Measurements from ENCODE around the gene SNRPD2. TPM values are rescaled to one million over a fixed set of nuclear protein-coding genes. Genes with fewer than 3 reads are reported as not detected.

Gene SNRPD2
- total RNA-seq, 1 experiment from 2014 or later, result 318 TPM

DNA sequence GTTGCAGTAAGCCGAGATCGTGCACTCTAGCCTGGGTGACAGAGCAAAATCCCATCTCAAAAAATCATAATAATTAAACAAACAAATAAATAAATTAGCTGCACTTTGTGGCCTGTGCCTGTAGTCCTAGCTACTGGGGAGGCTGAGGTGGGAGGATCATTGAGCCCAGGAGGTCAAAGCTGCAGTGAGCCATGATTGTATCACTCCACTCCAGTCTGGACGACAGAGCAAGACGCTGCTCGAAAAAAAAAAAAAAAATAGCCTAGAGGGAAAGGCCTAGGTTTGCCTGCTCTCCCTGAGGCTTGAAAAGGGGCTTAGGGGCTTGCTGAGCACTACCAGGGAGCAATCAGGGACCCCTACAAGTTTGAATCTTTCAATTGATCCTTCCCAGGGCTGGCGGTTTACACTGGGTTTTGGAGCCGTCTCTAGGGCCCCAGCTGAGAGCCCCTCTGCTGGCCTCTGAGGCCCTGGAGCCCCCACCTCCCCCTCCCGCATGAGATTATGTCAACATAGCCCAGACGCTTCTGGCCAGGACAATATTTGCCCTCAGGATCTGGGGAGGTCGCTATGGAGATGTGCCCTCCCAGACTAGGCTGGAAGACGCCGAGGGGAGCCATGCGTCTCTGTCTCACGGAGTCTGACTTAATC lies 34.1 kb downstream of the SNRPD2 start:
- DNase-seq (ENCODE audit: low spot score), result no peak

DNA sequence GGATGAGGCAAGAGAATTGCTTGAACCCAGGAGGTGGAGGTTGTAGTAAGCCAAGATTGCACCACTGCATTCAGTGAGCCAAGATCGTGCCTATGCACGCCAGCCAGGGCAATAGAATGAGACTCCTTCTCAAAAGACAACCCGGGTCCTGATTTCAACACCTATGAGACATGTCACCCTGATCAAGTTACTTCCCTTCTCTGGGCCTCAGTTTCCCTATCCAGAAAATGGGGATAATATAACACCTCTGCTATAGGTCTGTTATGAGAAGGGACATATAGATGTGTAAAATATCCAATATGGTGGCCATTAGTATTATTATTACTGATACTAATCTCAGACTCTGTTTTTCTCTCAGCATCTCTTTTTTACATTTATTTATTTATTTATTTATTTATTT lies 36.7 kb downstream of the SNRPD2 start:
- DNase-seq (ENCODE audit: low spot score), result no peak

DNA sequence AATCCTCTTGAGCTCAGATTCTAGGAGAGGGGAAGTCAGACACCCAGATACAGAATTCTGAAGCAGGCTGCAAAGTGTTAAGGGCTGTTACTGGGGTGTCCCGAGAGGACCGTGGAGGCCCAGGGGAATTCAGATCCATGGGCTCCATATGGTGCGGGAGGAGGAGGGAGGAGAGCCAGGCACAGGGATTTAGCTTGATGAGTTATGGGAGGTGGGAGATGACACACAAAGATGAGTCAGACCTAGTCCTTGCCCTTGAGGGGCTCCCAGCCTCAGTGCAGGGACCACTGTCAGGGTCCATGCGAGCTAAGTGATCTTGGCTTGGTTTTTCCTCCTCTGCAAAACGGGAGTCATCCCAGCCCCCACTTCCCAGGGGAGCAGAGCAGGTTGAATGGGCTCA lies 38.1 kb downstream of the SNRPD2 start:
- no peak for DNase-seq (ENCODE audit: low spot score)

DNA sequence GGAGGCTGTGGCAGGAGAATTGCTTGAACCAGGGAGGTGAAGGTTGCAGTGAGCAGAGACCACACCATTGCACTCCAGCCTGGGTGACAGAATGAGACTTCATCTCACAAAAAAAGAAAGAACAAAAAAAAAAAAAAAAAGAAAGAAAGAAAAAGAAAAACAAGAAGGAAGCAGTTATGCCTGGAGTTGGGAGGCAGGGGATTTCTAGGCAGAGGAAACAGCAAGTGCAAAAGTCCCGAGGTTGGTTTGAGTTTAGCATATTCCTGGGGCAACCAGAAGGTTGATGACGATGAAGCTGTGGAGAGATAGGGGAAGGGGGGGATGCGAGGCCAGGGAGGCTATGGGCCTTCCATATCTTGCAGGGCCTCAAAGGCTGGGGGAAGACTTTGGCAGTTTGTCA lies 41.0 kb downstream of the SNRPD2 start:
- no peak for DNase-seq (ENCODE audit: low spot score)

DNA sequence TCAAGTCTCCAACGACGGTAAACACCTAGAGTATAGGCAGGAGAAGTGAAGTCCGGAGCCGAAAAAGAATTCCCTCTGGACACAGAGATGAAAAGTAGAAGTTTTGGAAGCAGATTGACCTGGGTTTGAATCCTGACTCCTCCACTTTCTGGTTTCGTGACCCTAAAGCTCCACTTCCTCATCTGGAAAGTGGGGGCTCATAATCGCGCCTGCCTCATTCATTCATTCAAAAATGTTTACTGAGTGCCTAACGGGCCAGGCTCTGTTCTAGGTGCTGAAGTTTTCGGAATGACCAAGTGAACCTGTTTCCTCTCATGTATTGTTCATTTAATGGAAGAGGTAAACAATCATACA lies 45.4 kb downstream of the SNRPD2 start:
- no peak for DNase-seq (ENCODE audit: low spot score)

DNA sequence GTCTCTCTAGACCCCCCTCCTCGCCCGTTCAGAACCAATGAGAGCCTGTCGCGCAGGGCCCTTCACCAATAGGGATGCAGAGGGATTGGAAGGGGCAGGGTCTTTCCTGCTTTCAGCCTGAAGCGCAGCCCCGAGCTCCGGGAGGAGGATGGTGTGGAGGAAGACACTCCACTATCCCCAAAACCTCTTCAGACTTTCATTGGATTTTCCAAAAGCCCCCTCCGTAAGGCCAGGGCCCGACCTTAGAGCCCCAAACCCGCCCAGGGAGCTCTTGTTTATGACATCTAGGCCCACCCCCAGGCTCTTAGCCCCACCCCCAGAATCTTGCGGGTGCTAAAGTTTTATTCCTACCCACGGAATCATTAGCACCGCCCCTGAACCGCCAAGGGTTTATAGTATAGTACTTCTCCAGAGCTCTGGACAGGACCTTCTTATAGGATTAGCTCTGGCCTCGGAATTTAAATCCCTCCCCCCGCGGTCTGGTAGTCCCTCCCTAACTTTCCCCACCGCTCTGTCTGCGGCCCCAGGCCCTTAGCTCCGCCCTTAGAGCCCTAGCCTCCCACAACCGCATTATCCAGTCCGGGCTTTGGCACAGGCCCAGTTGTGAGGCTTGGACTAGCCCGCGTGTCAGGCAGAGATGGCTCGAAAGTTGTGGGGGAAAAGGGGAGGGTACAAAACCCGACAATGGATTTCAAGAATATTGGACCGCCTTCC lies 46.0 kb downstream of the SNRPD2 start:
- peak; percentile 76 for DNase-seq (ENCODE audit: low spot score)

DNA sequence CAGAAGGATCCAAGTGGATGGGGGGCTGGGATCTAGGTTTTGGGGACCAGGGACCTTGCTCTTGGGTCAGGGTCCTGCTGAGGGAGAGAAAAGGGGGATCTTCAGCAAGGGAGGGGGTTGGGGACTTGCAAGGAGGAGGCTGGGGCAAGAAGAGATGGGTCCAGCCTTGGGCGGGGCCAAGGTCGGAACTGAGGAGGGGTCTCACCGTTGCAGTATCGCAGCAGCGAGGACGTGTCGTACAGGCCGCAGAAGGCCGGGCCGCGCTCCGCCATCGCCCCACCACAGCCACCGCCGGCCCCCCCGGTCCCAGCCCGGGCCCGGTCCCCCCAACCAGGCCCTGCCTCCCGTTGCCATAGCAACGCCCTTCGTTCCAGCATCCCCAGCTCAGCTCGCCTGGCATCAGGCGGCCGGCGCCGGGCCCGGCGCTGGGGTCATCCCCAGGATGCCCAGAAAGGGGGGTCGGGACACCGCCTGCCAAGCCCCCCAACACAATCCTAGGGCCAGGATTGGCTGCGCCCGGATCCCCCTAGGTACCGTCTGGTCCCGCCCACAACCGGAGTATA lies 46.6 kb downstream of the SNRPD2 start:
- DNase-seq (ENCODE audit: low spot score), result no peak

DNA sequence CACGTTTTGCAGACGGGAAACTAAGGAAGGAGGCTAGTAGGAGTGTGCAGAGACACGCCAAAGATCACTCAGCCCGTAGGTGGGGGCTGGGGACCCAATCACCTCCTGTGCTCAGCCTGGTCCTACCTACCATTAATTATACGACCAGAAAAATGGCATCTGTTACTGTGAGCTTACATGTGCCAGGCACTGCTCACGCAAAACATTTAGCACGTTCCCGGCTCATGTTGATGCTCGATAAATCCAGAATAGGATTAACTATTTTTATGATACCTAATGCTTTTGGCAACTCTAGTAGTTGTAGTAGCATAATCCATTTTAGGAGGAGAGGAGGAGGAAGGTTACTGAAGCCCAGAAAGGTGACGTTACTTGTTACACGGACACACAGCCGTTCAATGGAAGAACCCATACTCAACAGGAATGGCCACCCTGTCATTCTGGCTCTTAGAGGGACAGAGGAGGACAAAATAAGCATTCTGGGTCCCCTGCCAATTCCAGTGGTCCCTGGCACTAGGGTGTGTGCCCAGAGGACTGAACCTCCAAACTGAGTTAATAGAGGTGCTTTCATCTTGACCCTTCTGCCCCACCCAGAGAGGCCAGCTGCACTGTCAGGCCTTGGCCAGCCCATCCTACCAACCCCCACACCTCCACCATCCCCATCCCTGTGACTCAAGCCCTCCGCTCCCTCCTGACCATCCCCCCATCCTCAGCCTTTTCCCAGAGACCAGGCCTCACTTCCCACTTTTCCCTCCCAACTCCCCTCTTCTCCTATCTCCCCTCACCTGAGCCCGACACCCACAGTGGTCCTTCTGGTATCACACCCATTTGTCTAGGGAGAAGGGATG lies 47.6 kb downstream of the SNRPD2 start:
- DNase-seq (ENCODE audit: low spot score), result no peak

DNA sequence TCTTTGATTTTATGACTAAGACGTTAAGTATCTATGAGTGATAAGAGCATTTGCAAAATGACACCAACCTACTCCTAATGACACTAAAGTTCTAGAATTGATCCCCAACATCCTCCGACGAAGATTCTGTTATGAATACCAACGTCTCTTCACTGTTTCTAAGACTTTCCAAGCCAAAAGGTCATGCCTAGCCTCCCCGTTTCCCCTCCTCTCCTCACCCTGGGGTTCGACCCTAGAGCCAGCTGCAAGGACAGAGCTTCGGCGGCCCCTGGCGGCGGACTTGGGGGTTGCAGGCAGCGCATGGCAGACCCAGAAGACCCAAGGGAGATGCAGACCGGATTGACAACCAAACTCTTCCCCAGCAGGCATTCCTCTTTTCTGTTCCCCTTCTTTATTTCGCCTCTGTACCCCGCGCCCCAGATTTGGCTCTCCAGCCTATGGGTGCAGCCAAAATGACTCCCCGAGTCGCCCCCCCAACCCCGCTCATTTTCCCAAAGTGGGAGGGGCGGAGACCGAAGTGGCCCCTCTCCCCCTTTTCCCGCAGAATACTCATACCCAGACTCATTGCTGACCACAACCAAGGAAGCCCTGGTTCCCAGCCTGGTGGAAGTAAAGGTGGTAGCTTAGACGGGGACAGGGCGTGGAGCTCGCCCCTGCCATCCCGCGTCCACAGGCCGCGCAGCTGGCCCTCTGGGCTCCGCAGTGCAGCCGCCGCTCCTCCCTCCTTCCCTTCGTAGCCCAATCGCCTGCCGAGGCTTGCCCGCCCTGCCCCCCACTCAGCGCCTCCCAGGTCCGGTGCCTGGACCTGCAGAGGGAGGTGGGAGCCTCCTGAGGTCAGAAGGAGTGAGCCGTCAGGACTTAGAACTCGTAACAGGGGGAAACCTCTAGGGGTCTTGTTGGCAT lies 48.5 kb downstream of the SNRPD2 start:
- DNase-seq (ENCODE audit: low spot score), result peak; percentile 33

DNA sequence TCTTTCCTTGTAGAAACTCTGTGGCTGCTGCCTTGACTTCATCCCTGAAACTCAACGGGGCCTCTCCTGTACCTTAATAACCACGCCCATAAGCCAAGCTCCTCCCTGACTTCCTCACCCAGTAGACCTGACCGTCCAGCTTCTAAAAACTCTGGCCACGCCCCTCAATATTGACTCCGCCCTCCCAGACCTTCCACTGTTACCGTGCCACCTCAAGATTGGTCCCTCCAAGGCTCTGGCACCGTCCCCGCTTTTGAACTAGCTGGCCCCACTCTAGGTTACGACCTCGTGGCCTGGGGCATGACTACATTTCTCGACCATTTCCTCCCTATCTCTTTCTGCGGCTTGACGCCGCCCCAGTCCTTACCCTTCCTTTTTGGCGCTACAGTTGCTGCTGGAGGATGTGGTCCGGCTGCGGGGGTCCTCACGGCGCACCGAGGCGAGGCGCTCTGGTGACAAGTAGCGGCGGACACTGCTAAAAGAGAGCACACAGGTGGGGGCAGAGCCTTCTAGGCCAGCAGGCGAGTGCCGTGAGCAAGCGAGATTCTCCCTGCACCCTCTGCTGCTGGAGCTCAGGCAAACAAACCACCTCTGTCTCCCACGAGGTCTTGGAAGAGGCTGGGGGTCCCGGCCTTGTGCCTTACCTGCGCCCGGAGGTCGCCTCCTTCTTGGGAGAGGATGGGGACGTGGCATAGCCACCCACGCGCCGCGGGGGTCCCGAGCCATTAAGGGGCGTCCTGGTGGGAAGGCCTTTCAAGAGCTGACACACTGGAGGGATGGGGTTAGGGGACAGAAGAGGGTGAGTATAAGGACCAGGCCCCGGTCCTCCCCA lies 50.3 kb downstream of the SNRPD2 start:
- DNase-seq (ENCODE audit: low spot score), result no peak

DNA sequence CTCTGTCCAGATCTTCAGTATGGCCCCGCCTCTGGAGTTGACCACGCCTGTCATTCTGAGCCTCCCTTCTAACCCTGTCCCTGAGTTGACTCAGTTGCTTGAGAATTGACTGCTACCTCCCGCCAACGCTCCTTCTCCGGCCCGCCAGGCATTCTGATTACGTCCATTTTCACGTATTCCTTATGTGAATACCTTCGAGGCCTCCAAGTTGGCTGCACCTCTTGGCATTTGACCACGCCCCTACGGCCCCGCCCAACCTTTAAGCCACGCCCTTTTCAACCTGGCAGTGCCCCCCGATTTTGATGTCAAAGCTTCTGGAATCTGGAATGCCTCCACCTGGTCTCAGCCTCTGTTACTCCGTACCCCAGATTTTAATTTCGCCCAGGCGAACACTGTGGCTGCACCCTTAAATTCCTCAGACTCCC lies 50.9 kb downstream of the SNRPD2 start:
- DNase-seq (ENCODE audit: low spot score), result no peak

DNA sequence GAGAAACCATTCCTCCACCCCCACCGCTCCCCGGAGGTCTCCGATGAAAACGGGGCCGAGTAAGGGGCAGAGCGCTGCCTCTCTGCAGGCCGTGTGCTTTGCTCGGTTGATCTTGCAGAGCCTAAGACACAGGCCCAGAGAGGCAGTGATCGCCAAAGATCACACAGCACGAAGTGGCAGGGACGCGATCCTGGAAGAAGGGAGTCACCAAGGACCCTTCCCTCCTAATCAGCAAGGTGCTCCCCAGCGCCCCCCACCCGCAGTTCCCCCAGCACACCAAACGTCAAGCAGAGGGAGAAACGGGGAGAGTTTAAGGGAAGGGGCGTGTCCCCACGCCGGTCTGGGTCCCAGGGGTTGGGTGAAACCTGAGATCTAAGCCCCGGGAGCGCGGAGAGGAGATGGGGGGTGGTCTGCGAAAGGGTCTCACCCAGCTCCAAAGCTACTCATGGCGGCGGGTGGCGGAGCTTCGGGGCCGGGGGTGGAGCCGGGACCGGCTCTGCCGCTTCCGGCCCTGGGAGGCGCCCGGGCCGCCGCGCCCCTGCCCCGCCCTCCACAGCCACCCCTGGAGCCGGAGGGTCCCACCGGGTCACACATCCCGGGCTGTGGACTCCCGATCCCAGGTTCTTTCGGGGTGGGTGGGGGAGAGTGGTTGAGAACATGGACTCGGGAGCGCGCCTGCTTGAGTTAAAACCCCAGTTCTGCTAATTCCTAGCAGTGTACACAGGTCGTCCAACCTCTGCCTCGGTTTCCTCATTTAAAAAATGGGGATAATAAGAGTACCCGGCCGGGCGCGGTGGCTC lies 52.6 kb downstream of the SNRPD2 start, which contains the start of gene EML2:
Gene EML2, minus strand, starts transcription at position 468 of the 800 bp plus-strand sequence. Its CDS starts 21 bp downstream, at position 447.
- no peak for DNase-seq (ENCODE audit: low spot score)

DNA sequence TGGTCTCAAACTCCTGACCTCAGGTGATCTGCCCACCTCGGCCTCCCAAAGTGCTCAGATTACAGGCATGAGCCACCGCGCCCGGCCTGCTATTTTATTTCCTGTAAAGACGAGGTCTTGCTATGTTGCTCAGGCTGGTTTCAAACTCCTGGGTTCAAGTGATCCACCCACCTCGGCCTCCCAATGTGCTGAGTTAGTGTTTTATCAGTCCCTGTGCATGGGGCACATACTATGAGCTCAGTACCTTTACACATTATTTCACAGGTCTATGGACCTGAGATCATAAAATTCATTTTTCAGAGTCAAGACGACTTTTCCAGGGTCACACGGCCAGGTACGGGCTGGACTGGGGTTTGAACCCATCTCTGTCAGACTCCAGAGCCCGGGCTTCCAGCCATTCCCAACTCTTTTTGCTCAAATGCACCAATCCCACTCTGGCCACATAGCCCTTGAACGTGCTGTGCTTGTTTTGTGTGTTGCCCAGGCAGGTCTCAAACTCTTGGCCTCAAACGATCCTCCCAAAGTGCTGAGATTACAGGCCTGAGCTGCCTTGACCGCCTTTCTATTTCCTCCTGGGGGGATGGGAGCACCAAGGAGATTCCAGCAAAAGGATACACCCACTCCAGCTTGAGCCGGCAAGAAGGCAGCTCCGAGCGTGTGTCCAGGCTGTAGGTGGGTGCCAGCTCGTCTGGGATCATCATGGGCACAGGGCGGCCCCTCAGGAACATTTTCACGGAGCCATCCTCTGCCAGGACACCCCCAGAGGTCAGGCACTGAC lies 53.7 kb downstream of the SNRPD2 start:
- DNase-seq (ENCODE audit: low spot score), result no peak

Other genes with a start within 250 kb of the SNRPD2 start
- 1.2 TPM in 1 of 2 replicates, not detected in the other for gene FOSB, start 224.0 kb downstream of the SNRPD2 start, total RNA-seq (2014; rRNA removed; shearing (Covaris generic))
- gene RTN2, start 194.9 kb downstream of the SNRPD2 start, total RNA-seq (2014; rRNA removed; shearing (Covaris generic)), result 3.5 and 6.1 TPM in 2 replicates
- 0.21 and 1.1 TPM in 2 replicates for gene PPM1N, start 193.5 kb downstream of the SNRPD2 start, total RNA-seq (2014; rRNA removed; shearing (Covaris generic))
- 29.1 and 43.5 TPM in 2 replicates for gene VASP, start 184.5 kb downstream of the SNRPD2 start, total RNA-seq (2014; rRNA removed; shearing (Covaris generic))
- 4.8 and 5.3 TPM in 2 replicates for gene OPA3, start 107.2 kb downstream of the SNRPD2 start, total RNA-seq (2014; rRNA removed; shearing (Covaris generic))
- not detected in 2 replicates for gene GPR4, start 89.7 kb downstream of the SNRPD2 start, total RNA-seq (2014; rRNA removed; shearing (Covaris generic))
- gene EML2, start 52.6 kb downstream of the SNRPD2 start, total RNA-seq (2014; rRNA removed; shearing (Covaris generic)), result 5.1 and 11.7 TPM in 2 replicates
- gene GIPR, start 23.7 kb downstream of the SNRPD2 start, total RNA-seq (2014; rRNA removed; shearing (Covaris generic)), result not detected in 2 replicates
- 5.4 and 5.9 TPM in 2 replicates for gene QPCTL, start 713 bp upstream of the SNRPD2 start, total RNA-seq (2014; rRNA removed; shearing (Covaris generic))
- 2.3 and 2.8 TPM in 2 replicates for gene FBXO46, start 38.9 kb upstream of the SNRPD2 start, total RNA-seq (2014; rRNA removed; shearing (Covaris generic))
- not detected in 2 replicates for gene MEIOSIN, start 41.5 kb upstream of the SNRPD2 start, total RNA-seq (2014; rRNA removed; shearing (Covaris generic))
- gene SIX5, start 77.3 kb upstream of the SNRPD2 start, total RNA-seq (2014; rRNA removed; shearing (Covaris generic)), result 2.9 and 3.2 TPM in 2 replicates
- gene DMPK, start 90.5 kb upstream of the SNRPD2 start, total RNA-seq (2014; rRNA removed; shearing (Covaris generic)), result 1.6 and 2.2 TPM in 2 replicates
- 5.9 and 7.8 TPM in 2 replicates for gene DMWD, start 100.9 kb upstream of the SNRPD2 start, total RNA-seq (2014; rRNA removed; shearing (Covaris generic))
- gene RSPH6A, start 123.4 kb upstream of the SNRPD2 start, total RNA-seq (2014; rRNA removed; shearing (Covaris generic)), result not detected in 2 replicates
- 13.2 and 17.7 TPM in 2 replicates for gene SYMPK, start 171.2 kb upstream of the SNRPD2 start, total RNA-seq (2014; rRNA removed; shearing (Covaris generic))
- gene FOXA3, start 172.4 kb upstream of the SNRPD2 start, total RNA-seq (2014; rRNA removed; shearing (Covaris generic)), result 0.31 TPM in 1 of 2 replicates, not detected in the other
- gene IRF2BP1, start 194.2 kb upstream of the SNRPD2 start, total RNA-seq (2014; rRNA removed; shearing (Covaris generic)), result 8.7 and 13.0 TPM in 2 replicates
- 0.52 and 0.78 TPM in 2 replicates for gene MYPOP, start 210.7 kb upstream of the SNRPD2 start, total RNA-seq (2014; rRNA removed; shearing (Covaris generic))
- gene NANOS2, start 222.8 kb upstream of the SNRPD2 start, total RNA-seq (2014; rRNA removed; shearing (Covaris generic)), result not detected in 2 replicates